OCI-LY1 (cell line): ENCODE data around the gene GMCL2.

Experiments used
- H2AFZ ChIP-seq: fragments of 200-600 bp; sonication (generic), shearing (Covaris generic); 2 replicates; pipeline ENCODE4 v1.6.0; 2014; ENCODE audit warnings: antibody characterized with exemption, mild to moderate bottlenecking, low read length
- H3F3A ChIP-seq: fragments of 200-600 bp; sonication (generic), shearing (Covaris generic); 2 replicates; pipeline ENCODE4 v1.6.0; 2014; ENCODE audit warnings: mild to moderate bottlenecking, antibody characterized with exemption, low read length, moderate library complexity; ENCODE audit not compliant: insufficient read depth
- H3K27ac ChIP-seq: fragments of 200-600 bp; sonication (generic); 2 replicates; pipeline ENCODE4 v1.5.1; 2014; ENCODE audit warnings: low read length, mixed run types, mild to moderate bottlenecking, low read depth; ENCODE audit not compliant: poor library complexity, severe bottlenecking
- H3K27me3 ChIP-seq: fragments of 200-600 bp; sonication (generic); 2 replicates; pipeline ENCODE4 v1.6.0; 2014; ENCODE audit warnings: antibody characterized with exemption, mild to moderate bottlenecking, low read length, moderate library complexity; ENCODE audit not compliant: insufficient read depth
- H3K36me3 ChIP-seq: fragments of 200-600 bp; sonication (generic); 2 replicates; pipeline ENCODE4 v1.6.1; 2014; ENCODE audit warnings: mild to moderate bottlenecking, antibody characterized with exemption, low read length, moderate library complexity, mixed read lengths; ENCODE audit not compliant: insufficient read depth
- H3K4me1 ChIP-seq: fragments of 200-600 bp; sonication (generic); 2 replicates; pipeline ENCODE4 v1.5.1; 2014; ENCODE audit warnings: mild to moderate bottlenecking, low read length, moderate library complexity; ENCODE audit not compliant: insufficient read depth, severe bottlenecking
- H3K4me2 ChIP-seq: fragments of 200-600 bp; sonication (generic), shearing (Covaris generic); 2 replicates; pipeline ENCODE4 v1.6.1; 2014; ENCODE audit warnings: low read length
- H3K4me3 ChIP-seq: fragments of 200-600 bp; sonication (generic); 2 replicates; pipeline ENCODE4 v1.5.1; 2014; ENCODE audit warnings: low read length, low read depth, mild to moderate bottlenecking, mixed read lengths; ENCODE audit not compliant: poor library complexity, severe bottlenecking
- H3K79me2 ChIP-seq: fragments of 200-600 bp; shearing (Covaris generic); 2 replicates; pipeline ENCODE4 v1.6.1; 2016; ENCODE audit warnings: mixed run types, low read length, mixed read lengths; ENCODE audit not compliant: insufficient read depth
- H3K9ac ChIP-seq: fragments of 200-600 bp; sonication (generic), shearing (Covaris generic); 2 replicates; pipeline ENCODE4 v1.6.1; 2014; ENCODE audit warnings: mild to moderate bottlenecking, low read length, mixed read lengths
- H3K9me2 ChIP-seq: fragments of 200-600 bp; sonication (generic), shearing (Covaris generic); 2 replicates; pipeline ENCODE4 v1.6.1; 2014; ENCODE audit warnings: low read depth, mild to moderate bottlenecking, low read length, mixed read lengths
- H3K9me3 ChIP-seq: fragments of 200-600 bp; shearing (Covaris generic); 2 replicates; pipeline ENCODE4 v1.6.1; 2014; ENCODE audit warnings: low read length, mixed read lengths
- H4K20me1 ChIP-seq: fragments of 200-600 bp; sonication (generic), shearing (Covaris generic); 2 replicates; pipeline ENCODE4 v1.6.0; 2016; ENCODE audit warnings: mild to moderate bottlenecking, low read length; ENCODE audit not compliant: insufficient read depth
- EZH2 ChIP-seq: fragments of 200-600 bp; sonication (generic), shearing (Covaris generic); IDR thresholded peaks from 2 replicates; pipeline ENCODE4 v1.8.0; 2017; ENCODE audit warnings: borderline replicate concordance, mixed run types, mild to moderate bottlenecking, antibody characterized with exemption, low read length, moderate library complexity, mixed read lengths
- TF ChIP-seq, protein P1 (sequence below): fragments of 200-600 bp; sonication (generic), shearing (Covaris generic); IDR thresholded peaks from 2 replicates; pipeline ENCODE4 v1.5.1; 2017; ENCODE audit warnings: mild to moderate bottlenecking, antibody characterized with exemption, low read length, moderate library complexity, mixed read lengths

The GMCL2 gene

DNA sequence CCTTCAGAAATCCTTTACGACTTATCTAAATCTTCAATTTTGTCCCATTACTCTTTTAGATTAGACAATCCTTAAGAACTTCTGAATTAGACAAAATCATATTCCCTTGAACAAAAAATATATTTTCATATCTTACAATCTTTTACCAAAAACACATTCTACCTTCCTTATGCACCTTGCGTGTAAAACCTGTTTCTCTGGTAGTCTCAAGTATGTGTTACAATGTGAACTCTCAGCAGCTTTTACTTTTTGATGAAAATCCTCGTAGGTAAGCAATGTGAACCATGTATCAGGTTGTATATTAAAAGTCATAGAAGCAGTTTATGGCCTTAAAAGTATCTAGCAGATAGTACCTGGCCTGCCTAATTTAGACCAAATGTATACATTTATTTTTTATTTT, 12.7 kb downstream of the GMCL2 start:
- Histone ChIP-seq H3K4me1 (no peaks in the 10 kb centered on the region), H3F3A (no peaks in the 10 kb centered on the region), H2AFZ (no peak overlapping the region), H3K27me3 (peaks cover 3% of the 10 kb centered on the region; the same call in 1 of the 2 replicates), H3K4me3 (no peak overlapping the region), H3K9me3 (0 out of 2 replicates have a peak, but pooled peaks cover 1% of the 10 kb centered on the region), H3K36me3 (no peaks in the 10 kb centered on the region; the same call in 1 of the 2 replicates), H3K4me2 (no peak overlapping the region), H4K20me1 (no peaks in the 10 kb centered on the region), H3K9me2 (no peaks in the 10 kb centered on the region), H3K9ac (no peak overlapping the region), H3K27ac (no peak overlapping the region), H3K79me2 (no peaks in the 10 kb centered on the region)
- TF ChIP-seq, protein P1, sequence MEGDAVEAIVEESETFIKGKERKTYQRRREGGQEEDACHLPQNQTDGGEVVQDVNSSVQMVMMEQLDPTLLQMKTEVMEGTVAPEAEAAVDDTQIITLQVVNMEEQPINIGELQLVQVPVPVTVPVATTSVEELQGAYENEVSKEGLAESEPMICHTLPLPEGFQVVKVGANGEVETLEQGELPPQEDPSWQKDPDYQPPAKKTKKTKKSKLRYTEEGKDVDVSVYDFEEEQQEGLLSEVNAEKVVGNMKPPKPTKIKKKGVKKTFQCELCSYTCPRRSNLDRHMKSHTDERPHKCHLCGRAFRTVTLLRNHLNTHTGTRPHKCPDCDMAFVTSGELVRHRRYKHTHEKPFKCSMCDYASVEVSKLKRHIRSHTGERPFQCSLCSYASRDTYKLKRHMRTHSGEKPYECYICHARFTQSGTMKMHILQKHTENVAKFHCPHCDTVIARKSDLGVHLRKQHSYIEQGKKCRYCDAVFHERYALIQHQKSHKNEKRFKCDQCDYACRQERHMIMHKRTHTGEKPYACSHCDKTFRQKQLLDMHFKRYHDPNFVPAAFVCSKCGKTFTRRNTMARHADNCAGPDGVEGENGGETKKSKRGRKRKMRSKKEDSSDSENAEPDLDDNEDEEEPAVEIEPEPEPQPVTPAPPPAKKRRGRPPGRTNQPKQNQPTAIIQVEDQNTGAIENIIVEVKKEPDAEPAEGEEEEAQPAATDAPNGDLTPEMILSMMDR, result no peak
- TF ChIP-seq EZH2, result no peak

DNA sequence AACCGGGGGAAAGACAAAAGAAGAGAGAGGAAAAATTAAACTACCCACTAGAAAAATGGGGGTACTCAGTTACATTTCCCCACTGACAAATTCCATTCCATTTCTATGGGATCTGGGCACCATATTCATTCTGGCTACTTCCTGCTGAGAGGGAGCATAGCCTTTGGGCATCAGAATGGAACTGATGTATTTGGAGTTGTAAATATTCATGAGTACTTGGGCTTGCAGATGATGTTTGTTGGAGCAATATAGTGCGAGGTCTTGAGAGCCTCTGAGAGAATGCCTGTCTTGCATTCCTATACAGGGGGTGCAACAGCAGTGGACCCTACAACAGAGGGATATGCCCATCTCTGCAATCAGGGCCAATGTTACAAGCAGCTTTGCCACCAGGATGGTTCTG, 16.7 kb downstream of the GMCL2 start:
- Histone ChIP-seq H4K20me1 (no peaks in the 10 kb centered on the region), H3F3A (no peaks in the 10 kb centered on the region), H3K79me2 (no peaks in the 10 kb centered on the region), H2AFZ (no peak overlapping the region), H3K9me3 (no peaks in the 10 kb centered on the region), H3K27ac (no peak overlapping the region), H3K4me2 (no peak overlapping the region), H3K9ac (no peak overlapping the region), H3K9me2 (no peaks in the 10 kb centered on the region), H3K4me3 (no peak overlapping the region), H3K27me3 (no peaks in the 10 kb centered on the region), H3K4me1 (no peaks in the 10 kb centered on the region), H3K36me3 (no peaks in the 10 kb centered on the region)
- TF ChIP-seq, protein P1, result no peak
- no peak for TF ChIP-seq EZH2

DNA sequence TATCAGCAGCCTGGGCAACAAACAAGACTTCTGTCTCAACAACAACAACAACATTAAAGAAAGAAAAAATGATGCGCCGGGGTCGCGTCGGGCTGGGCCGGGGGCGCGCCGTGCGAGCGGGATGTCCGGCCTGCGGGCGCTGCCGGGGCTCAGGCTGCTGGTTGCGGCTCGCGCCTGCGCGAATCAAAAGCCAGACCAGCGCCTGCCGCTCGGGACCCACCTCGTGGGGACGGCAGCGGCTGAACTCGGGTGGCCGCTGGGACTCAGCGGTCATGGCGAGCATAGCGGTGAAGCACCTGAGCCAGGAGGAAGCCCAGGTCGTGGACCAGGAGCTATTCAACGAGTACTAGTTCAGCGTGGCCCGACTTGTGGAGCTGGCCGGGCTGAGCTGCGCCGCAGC, 21.6 kb downstream of the GMCL2 start:
- no peak overlapping the region for H2AFZ ChIP-seq

More for the DNA sequence above, 21.6 kb downstream of the GMCL2 start:
- H3K9me2 ChIP-seq, result no peaks in the 10 kb centered on the region
- H3K4me3 ChIP-seq, result no peak overlapping the region
- TF ChIP-seq EZH2, result no peak
- TF ChIP-seq, protein P1, result no peak
- no peak overlapping the region for H3K27ac ChIP-seq
- H3K27me3 ChIP-seq, result no peaks in the 10 kb centered on the region
- no peak overlapping the region for H3K9ac ChIP-seq
- no peaks in the 10 kb centered on the region for H3F3A ChIP-seq
- H3K79me2 ChIP-seq, result no peaks in the 10 kb centered on the region
- H3K9me3 ChIP-seq, result no peaks in the 10 kb centered on the region
- H4K20me1 ChIP-seq, result no peaks in the 10 kb centered on the region
- H3K36me3 ChIP-seq, result no peaks in the 10 kb centered on the region
- H3K4me2 ChIP-seq, result no peak overlapping the region
- H3K4me1 ChIP-seq, result peaks cover 5% of the 10 kb centered on the region
